HG03460 (cell line): ENCODE data around the gene FRRS1L.

ENCODE experiments used
- ATAC-seq: cut with Tn5 transposase; IDR thresholded peaks from one replicate; pipeline ENCODE4 v1.9.1; 2021; ENCODE audit not compliant: unreplicated experiment

FRRS1L gene, protein sequence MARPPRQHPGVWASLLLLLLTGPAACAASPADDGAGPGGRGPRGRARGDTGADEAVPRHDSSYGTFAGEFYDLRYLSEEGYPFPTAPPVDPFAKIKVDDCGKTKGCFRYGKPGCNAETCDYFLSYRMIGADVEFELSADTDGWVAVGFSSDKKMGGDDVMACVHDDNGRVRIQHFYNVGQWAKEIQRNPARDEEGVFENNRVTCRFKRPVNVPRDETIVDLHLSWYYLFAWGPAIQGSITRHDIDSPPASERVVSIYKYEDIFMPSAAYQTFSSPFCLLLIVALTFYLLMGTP

DNA sequence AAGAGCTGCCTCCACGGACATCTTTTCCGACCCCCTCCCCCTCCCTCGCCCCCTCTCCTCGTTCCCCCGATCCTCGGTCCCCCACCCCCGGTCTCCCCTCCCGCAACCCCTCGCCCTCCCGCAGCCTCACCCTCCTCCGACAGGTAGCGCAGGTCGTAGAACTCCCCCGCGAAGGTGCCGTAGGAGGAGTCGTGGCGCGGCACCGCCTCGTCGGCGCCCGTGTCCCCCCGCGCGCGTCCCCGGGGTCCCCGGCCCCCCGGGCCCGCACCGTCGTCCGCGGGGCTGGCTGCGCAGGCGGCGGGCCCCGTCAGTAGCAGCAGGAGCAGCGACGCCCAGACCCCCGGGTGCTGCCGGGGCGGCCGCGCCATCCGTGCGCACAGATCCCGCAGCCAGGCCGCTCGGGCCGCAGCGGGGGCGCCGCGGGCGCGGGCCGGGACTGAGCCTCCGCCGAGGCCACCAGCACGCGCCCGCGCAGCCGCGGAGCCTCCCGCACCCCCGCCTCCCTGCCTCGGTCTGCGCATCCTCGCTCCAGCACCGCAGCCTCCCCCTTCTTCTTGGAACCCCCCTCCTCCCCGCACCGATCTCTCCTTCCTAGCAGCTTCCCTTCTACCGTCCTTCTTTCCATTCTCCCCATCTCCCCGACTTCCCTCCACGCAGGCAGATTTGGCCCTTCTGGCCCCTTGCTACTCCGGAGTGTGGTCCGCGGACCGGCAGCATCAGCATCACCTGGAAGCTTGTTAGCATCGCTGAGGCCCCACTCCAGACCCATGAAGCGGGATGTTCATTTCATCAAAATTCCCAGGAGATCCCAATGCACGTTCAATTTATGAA is at the start of gene FRRS1L:
Gene FRRS1L (minus strand): TSS at position 479 of the 831 bp plus-strand sequence. CDS start 111 bp downstream, at position 368.
- no peak for ATAC-seq

DNA sequence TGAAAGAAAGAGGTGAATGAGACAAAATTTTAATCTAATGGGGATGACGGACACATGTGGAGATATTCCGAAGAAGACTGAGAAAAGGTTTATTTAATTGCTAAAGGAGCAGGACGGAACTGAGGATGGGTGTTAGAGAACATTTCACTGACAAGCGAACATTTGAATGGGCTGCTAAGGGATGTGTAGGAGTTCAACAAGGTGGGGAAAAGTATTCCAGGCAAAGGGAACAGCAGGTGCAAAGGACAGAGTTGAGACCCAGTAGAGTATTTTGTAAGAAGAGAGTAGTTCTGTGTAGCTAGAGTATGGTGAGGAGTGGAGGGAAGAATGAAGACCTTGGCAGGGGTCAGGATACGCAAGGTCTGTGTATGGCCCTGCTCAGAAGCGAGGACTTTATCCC is 47.4 kb upstream of the FRRS1L start:
- ATAC-seq = no peak

DNA sequence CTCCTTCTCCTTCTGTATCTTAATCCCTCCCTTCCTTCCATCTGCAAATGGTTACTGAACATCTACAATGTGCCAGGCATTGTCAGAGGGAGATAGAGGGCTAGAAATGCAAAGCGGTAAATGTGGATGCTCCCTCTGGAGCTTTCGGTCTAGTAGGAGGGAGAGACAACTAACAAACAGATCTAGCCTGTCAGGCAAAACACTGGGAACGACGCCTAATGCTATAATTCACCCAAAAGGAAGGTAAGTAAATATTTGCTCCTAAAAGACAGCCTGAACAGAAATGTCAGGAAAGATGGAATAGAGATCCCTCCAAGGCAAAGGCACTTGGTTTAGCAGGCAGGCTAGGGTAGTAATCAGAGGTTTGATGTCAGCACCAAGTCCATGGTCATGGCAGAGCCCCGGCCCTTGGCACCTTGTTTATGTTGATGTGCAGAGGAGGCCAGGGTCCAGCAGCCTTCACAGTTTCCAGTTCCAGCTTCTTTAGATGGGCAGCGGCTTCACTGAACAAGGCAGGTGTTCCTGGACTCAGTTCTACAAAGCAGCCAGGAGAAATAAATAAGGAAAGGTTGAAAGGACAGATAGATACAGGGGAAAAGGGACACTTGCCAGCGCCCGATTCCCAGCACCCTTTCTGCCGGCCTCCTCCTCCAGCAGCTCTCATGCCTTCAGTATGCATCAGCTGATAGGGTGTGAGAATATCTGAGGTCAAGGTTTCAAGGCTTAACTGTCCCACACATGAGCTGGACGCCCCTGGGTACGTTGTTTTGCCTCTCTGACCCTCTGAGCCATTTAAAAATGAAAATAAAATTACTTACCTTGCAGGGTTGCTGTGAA is 46.5 kb upstream of the FRRS1L start:
- ATAC-seq = no peak

DNA sequence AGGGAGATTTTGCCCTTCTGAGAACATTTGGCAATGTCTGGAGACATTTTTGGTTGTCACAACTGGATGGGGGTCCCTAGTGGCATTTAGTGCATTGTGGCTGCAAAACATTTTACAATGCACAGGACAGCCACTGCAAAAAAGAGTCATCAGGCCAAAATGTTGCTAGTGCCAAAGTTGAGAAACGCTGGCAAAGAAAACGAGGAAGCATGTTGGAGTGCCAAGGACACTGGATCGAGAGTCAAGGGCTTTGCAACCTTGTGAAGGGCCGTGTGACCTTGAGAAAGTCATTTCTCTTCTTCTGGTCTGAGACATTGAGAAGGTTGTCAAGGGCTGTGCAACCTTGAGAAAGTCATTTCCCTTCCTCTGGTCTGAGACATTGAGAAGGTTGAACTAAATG is 45.7 kb upstream of the FRRS1L start:
- ATAC-seq = no peak

DNA sequence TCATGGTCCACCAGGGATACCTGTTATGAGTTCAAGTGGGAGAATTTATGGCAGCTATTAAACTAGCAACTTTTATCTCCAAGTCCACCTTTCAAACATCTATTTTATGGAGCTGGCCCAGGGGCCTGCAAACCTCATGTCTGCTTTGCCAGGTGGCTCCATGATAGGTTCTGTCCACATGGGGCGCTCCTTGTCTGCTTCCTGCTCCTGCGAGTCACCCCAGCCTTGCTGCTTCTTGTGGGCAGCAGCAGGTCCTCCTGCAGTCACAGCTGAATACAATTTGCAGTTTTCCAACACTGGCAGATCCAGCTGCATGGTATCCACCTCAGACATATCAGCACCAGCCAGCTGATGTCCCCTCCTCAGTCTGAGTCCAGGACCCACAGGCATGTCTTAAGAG is 39.6 kb upstream of the FRRS1L start:
- ATAC-seq = no peak

DNA sequence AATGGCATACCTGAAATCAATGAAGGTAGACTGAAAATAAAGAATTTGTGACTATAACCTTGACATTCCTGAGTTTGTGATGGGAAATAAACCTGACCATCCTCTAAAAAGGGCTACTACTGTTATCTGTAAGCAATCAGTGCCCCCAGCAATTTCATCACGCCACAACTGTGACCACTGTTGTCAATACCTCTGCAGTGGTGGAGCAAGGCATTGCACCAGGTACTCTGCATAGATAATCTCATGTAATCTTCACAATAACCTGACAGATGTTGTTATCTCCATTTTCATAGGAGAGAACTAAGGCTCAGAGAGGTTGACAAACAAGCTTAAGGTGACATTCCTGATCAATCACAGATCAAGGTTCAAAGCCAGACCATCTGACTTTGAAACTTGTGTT is 38.5 kb upstream of the FRRS1L start:
- ATAC-seq = no peak

DNA sequence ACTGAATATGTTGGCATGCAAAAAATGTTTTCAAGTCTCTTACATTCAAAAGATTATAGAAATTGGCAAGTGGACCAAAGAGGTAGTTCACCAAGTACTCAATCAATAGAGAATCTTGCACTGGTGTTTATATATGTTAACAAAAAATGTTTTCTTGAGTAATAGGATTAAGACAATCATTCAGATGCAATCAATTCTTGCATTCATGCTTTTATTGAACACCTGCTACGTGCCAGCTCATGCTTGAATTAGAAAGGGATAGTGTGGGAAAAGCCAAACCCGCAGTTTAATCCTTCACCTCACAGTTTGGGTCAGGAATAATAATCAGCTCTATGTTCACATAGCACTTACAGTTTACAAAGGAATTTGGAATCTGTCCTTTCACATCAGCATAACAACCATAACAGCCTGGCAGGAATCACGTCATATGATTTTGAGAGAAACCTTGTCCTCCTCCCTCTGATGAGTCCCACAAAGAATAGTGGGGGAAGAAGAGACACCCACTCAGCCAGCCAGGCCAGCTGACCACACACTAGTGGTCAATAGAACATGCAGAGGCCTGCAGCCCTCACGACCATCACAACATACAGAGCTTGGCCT is 36.8 kb upstream of the FRRS1L start:
- ATAC-seq = no peak

DNA sequence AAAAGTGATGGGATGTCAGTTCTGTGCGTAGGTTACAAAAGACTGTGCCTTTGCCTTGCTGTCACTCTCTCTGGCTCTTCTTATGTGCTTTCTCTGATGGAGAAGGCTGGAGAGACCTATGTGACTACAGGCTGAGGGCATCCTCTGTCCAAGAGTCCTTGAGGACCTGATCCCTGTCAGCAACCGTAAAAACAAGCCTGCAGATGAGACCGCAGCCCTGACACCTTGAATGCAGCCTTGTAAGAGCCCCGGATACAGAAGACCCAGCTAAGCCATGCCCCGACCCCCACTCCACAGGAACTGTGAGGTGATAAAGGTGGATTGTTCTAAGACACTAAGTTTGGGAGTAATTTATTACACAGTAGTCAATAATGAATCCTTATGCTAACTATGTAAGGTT is 32.6 kb upstream of the FRRS1L start:
- no peak for ATAC-seq

DNA sequence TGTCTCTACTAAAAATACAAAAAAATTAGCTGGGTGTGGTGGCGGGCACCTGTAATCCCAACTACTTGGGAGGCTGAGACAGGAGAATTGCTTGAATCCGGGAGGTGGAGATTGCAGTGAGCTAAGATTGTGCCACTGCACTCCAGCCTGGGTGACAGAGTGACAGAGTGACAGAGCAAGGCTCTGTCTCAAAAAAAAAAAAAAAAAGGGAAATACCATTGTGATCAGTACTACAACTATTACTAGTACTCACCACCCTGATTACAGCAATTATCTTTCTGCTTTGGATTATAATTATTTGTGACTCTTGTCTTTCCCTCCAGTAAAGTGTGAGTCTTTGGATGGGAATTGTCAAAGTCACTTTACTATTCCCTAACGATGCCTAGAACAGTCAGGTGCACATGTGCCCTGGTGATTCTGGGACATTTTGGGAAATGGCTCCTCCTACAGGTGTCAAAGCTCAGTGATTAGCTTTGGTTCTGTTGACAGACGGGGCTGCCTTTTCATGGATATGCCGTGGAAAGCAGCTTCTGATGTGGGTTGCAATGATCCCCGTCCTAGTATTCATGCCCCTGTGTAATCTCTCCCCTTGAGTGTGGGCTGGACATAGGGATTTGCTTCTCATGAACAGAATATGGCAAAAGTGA is 31.8 kb upstream of the FRRS1L start:
- ATAC-seq = no peak

DNA sequence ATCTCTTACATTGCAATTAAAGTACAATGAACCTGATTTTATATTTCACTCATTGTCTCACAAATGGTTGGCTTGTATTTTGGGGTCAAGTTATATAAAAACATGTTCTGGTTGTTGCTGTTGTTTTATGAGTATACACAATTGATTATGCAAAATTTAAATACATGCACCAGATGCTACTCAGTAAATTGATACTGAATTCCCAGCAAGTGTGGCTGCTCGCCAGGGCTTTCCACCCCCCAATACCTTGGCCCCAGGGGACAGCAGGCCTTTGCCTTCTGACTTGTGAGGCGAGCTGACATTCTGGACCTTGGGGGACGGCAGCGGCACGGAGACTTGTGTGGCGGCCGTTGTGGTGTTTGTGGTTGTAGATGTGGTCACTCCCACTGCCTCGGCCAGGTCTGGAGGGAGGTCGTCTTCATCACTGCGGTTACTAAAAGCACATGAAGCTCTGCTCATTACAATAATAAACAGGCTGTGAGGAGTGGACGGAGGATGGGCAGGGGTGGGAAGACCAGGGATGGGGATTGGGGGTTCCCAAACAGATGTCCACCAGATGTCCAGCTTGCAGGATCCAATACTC is 27.0 kb upstream of the FRRS1L start:
- ATAC-seq = no peak

DNA sequence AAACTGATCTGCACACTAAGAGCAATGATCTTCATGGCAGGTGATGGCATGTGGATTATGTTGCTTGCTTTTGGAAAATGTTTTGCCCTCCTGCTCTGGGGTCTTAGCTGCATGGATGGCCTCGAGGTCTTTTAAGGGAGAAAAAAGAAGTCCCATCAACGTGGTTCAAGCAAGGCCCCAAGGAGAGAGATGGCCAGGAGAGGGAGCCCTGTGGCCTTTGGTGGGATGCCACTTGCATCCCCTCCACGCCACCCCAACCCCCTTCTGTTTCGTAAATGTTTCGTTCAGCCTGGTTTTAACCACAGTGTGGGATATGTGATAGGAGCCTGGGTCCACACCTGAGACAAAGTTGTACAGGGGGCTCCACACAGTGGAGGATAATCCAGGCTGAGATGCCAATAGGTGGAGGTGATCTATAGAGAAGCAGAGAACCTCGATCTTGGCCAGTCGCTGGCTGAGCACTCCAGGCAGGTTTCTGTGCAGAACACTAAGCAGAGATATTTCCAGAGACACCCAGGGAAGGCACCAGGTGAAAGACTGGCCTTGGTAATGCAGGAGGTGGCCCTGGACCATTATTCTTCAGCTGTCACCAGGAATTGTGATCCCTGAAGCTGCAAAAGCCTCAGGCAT is 25.8 kb upstream of the FRRS1L start:
- ATAC-seq = no peak

DNA sequence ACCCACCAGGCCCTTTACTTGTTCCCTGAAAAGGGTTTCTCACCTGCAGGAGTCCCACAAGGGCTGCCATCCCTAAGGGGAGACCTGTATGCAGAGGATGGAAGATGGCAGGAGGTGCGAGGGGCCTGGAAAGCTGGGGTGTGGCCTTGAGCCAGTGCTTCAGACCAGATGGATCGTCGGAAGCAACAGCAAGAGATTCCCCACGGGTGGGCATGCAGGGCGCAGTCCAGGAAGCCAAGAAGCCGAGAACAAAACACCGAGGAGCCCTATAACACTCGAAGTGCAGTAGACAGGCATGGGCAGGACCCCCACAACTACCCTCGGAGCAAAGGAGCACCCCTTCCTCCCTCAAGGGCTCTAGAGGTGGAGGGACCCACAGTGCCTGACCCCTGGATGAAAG is 24.7 kb upstream of the FRRS1L start:
- ATAC-seq = no peak

DNA sequence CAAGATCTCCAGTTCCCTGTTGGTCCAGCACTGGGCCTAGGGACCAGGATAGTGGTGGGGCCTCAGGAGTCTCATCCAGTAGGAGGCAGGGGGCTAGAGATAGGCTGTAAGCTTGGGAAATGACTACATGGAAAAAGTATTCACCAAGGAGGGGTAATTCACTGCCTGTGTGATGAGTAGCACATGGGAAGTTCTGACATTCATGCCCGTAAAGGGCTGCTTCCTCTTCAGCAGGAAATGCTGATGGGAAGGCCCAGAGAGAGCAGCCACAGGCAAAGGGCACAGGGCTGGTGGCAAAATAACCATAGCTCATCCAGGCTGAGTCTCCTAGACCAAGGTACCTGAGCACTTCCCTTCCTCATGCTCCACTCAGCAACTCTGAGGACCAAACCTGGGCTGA is 23.1 kb upstream of the FRRS1L start:
- ATAC-seq = no peak

DNA sequence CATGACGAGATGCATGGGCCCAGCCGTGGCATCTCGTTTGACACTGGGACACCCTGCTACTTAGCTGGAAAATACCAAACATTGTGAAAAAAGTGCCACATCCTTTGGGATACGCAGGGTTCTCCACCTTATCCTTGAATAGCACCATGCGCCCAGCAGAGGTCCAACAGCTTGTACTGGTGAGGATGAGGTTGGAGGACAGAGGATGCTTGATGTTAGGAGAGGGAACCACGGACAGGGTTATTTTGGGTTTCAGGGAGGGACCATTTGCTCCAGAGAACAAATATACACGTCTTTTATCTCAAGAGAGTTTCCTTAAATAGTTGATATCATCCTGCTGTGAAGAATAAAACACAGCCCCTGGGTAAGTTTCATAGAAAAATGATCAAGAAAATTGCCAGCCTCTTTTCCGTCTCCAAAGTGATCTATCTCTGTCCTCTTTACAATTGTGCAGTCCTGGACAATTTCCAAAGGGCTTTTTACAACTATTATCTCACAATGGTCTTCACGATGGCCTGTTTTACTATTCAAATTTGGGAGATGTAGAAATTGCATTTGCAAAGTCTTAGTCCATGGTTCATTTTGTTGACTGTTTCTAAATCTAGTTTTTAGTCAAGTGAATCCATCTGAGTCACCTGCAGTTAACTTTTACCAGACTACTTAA is 19.9 kb upstream of the FRRS1L start:
- ATAC-seq = no peak

DNA sequence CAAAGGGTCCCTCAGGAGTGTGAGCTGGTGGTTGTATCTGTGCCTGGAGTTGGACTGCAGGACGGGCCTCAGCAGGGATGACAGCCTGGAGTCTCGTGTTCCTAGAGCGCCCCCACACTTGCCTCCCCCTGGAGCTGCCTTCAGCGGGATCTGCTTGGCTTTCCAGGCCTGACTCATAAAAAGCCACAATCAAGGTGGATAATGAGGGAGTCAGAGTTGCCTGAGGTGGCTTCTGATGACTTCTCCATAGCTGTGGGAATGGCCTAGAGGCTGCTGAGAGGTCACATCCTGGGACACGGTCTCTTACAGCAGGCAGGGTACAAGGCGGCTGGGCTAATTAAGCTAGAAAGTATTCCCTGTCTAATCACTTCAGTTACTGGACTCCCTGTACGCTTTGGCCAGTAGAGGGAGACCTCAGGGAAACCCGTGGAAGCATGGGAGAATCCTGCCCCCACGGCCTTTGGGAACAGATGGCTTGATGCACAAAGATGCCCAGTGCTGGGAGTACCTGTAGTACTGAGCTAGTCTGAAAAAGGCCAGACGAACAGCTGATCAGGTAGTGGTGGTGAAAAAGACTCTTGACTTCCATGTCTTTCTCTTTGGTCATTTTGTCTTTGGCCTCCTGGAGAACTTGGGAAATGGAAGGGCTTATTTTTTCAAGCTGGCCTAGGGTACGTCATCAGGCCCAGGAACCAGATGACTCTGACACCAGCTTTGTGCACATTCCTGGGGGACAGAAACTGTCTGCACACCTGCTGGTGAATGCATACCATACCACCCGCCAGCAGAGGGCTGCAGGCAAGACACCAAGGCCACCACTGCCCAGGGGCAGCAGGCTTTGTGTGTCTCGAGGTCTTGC is 16.1 kb upstream of the FRRS1L start:
- ATAC-seq = no peak

DNA sequence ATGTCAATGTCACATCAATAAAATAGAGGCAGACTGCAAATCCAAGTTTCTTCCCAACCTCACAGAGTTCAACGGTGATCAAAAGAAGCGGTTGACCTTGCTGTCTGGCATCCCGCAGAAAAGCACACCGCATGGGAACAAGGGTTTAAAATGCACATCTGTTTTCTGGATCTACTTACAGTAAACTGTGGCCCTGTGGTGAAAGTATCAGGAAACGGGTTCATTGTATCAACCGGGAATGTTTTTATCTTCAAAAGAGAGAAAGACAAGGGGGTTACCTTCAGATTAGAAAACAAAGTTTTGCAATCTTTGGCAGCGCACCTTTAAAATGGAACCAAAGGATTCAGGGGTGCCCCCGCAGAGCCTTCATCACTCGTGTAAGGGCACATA is 15.5 kb upstream of the FRRS1L start:
- ATAC-seq = no peak

DNA sequence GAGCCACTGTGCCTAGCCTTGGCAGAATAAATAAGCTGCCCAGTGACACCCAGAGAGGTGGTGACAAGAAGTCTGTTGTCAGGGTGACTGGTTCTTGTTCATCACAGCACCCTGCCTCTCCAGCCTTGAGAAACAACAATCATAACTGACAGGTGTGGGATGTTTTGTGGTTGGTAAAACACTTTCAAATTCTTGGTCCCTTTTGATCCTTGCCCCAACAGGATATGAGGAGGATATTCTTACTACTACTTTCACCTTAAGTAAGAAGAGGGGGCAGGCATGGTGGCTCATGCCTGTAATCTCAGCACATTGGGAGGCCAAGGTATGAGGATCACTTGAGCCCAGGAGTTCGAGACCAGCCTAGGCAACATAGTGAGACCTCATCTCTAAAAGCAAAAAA is 14.2 kb upstream of the FRRS1L start:
- no peak for ATAC-seq

DNA sequence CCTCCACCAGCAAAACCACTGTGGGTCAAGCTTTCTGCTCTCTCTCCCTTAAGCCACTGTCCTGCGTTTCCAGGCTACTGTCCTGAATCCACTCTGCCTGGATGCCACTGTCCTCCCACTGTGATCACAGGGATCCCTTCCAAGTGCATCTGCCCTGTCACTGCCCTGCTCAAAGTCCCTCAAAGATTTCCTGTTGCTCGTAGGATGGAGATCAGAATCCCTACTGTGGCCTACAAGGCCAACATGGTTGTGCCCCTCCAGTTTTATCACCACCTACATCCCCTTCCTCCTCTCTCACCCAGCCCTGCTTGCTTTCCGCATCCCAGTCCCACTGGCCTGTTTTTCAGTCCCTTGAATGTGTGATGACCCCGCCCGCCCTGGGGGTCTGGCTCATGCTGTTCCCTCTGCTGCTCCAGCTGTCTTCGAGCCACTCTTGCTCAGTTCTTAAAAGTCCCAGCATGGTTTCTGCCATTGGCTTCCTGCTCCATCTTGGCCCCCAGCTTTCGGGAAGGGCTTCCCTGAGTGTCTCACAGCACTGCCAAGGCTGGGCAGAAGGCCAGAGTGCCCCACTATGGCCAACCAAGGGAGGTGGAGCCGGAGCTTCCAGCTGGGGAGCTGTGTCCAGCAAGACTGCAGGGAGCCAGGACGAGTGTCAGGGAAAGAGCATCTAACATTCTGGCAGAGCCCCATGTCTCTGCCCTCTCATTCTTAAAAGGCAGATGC is 12.9 kb upstream of the FRRS1L start:
- no peak for ATAC-seq
